Measurements from ENCODE around the gene GPR143. TPM values are rescaled to one million over a fixed set of nuclear protein-coding genes. Genes with fewer than 3 reads are reported as not detected.

GPR143 gene
- total RNA-seq, 1 experiment from 2014 or later, result not detected

DNA sequence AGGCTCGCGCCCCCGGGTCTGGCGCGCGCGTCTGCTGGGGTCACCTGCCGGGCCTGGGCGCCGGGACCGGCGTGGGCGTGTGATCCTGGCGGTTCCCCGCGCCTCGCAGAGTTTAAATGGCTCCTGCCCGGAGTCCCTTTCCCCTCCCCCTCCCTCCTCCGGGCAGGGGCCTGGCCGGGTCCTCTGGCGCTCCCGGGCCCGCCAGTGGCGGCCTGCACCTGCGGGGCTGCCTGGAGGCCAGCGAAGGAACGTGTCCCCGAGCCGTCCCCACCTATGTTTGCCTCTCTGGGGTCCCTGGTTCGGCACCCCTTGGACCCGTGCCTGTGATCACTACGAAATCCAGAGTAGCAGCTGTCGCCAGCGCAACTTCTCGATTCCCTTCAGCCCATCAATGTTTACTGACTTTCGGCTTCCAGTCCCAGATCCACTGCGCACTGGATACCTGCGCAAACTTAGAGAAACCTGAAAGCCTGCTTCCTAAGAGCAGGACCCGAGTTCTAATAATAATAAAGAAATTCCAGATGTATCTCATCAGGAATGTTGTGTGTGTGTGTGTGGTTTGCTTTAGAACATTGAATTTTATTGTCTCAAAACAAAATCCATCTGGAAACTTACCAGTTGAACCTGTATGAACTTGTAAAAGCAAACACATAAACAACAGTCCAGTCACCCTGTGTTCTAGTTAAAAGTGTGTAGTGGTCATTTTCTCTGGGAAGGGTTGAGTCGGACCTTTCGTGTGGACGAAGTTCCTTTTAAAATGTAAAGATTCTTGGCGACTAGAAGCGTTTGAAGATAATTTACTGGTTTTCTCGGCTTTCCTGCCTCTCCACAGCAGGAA is 21.4 kb upstream of the GPR143 start:
- TF ChIP-seq SIN3A (IDR thresholded peaks at IDR 0.05; ENCODE audit: borderline replicate concordance, insufficient read depth, low read depth, low read length) (no peak), TCF7L2 (IDR thresholded peaks at IDR 0.05; ENCODE audit: low read depth, low read length) (no peak), REST (IDR thresholded peaks at IDR 0.05; ENCODE audit: insufficient read depth in 1 of 2, low read depth in 2 of 2, low read length in 1 of 2) (no peak), POLR2AphosphoS5 (IDR thresholded peaks at IDR 0.05; ENCODE audit: low read depth, low read length) (no peak), CTCF (IDR thresholded peaks at IDR 0.05) (no peak)
- intact Hi-C loops (cut with micrococcal nuclease; ENCODE audit: unreplicated experiment) (no loop called here), in situ Hi-C loops (cut with HindIII; ENCODE audit: low pct_unique_long_range_greater_than_20kb, low sequenced_read_pairs) (no loop called here)
- no peaks in the 10 kb centered on the region for H3K4me1 ChIP-seq (ENCODE audit: control insufficient read depth, insufficient read depth, low read length)
- no peaks in the 10 kb centered on the region for H3K36me3 ChIP-seq (ENCODE audit: control insufficient read depth, insufficient read depth, low read length)
- H3K4me3 ChIP-seq (ENCODE audit: low read depth in 2 of 2, low read length in 2 of 2), result peak overlapping the region in 1 of 2 experiments; percentile 21; a peak in 2 of 4 replicates
- ATAC-seq (no peak), DNase-seq (ENCODE audit: low read depth, low spot score) (no peak)
- no peaks in the 10 kb centered on the region; the same call in 1 of the 2 replicates for H3K27me3 ChIP-seq (ENCODE audit: control insufficient read depth, insufficient read depth, low read length)
- POLR2A ChIA-PET, result no interaction called here
- BruUV-seq (replicated peaks), result no TSS peak
- no peak overlapping the region for H3K27ac ChIP-seq (ENCODE audit: low read length)
- H3K9me3 ChIP-seq (ENCODE audit: control insufficient read depth, insufficient read depth, low read depth, low read length), result no peaks in the 10 kb centered on the region
- CTCF ChIA-PET, result no interaction called here

DNA sequence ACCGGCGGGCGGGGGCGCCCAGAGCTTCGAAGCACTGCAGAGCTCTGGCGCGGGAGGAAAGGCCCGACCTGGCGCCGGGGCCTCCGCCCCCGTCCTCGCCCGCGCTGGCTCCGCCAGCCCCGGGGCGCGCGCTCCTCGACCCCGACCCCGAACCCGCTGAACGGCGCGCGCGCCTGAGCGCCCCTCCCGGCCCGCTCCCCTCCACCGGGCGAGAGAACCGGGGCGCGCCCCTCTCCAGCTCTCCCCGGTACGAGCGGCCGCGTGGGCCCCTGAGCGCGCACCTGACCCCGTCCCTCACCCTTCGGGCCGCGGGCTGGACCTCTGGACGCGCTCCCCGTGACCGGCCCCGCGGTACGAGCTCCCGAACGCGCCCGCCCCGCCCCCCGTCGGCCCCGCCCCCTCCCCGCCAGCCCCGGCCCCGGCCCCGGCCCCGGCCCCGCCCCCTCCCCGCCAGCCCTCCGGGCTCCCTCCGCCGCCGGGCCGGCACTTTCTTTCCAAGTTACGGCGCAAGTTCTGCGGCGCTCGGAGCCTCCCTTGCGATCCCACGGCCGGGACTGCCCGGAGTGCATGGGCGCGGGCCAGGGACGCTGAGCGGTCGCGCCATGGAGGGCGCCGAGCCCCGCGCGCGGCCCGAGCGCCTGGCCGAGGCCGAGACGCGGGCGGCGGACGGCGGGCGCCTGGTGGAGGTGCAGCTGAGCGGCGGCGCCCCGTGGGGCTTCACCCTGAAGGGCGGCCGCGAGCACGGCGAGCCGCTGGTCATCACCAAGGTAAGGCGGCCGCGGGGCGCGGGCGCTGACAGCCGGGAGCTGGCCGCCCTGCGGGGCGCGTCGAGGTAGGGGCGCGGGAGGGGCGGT is 20.5 kb upstream of the GPR143 start, which contains the start of gene SHROOM2:
Gene SHROOM2, plus strand, starts transcription at position 486 of the 854 bp plus-strand sequence. Its CDS starts 117 bp downstream, at position 603.
- ChIA-PET CTCF (interaction anchor here (0.7 kb wide), 1 partner anchor 81 kb away, joined by 3 read pairs; no protein-coding TSS in a partner anchor), POLR2A (interaction anchor here (0.7 kb wide), 1 partner anchor 480 kb away, joined by 3 read pairs; no protein-coding TSS in a partner anchor)
- no peaks in the 10 kb centered on the region for H3K36me3 ChIP-seq (ENCODE audit: control insufficient read depth, insufficient read depth, low read length)
- intact Hi-C loops (cut with micrococcal nuclease; ENCODE audit: unreplicated experiment), result no loop called here
- no peaks in the 10 kb centered on the region; the same call in 1 of the 2 replicates for H3K27me3 ChIP-seq (ENCODE audit: control insufficient read depth, insufficient read depth, low read length)
- in situ Hi-C loops (cut with HindIII; ENCODE audit: low pct_unique_long_range_greater_than_20kb, low sequenced_read_pairs), result no loop called here
- BruUV-seq (replicated peaks), result no TSS peak
- TF ChIP-seq SIN3A (IDR thresholded peaks at IDR 0.05; ENCODE audit: borderline replicate concordance, insufficient read depth, low read depth, low read length) (no peak), POLR2AphosphoS5 (IDR thresholded peaks at IDR 0.05; ENCODE audit: low read depth, low read length) (no peak), CTCF (IDR thresholded peaks at IDR 0.05) (no peak), REST (IDR thresholded peaks at IDR 0.05; ENCODE audit: insufficient read depth in 1 of 2, low read depth in 2 of 2, low read length in 1 of 2) (no peak), TCF7L2 (IDR thresholded peaks at IDR 0.05; ENCODE audit: low read depth, low read length) (no peak)
- H3K4me1 ChIP-seq (ENCODE audit: control insufficient read depth, insufficient read depth, low read length), result no peaks in the 10 kb centered on the region
- peak; percentile 60 for ATAC-seq
- no peak for DNase-seq (ENCODE audit: low read depth, low spot score)
- H3K9me3 ChIP-seq (ENCODE audit: control insufficient read depth, insufficient read depth, low read depth, low read length), result no peaks in the 10 kb centered on the region
- H3K4me3 ChIP-seq (ENCODE audit: low read depth in 2 of 2, low read length in 2 of 2), result peak within 1 kb of the TSS in 1 of 2 experiments; percentile 21; a peak in 3 of 4 replicates
- H3K27ac ChIP-seq (ENCODE audit: low read length), result no peak within 1 kb of the TSS
